ENCODE results near the gene MAP3K6. TPM values are rescaled to one million over a fixed set of nuclear protein-coding genes. Genes with fewer than 3 reads are reported as not detected.

MAP3K6 gene
- total and polyA plus RNA-seq, 5 experiments from 2014 or later: 1.7 to 11.6 (median 6.0) TPM

Other genes with a start within 250 kb of the MAP3K6 start
- gene SLC9A1, start 211.8 kb downstream of the MAP3K6 start, total RNA-seq: 10 to 100 TPM; 16.2 to 17.7 TPM
- gene SLC9A1, start 211.8 kb downstream of the MAP3K6 start, polyA plus RNA-seq: 10 to 100 TPM in 1 of 3 donors, 1 to 10 TPM in 2; 4.5 to 14.2 (median 8.5) TPM
- gene WDTC1, start 132.3 kb downstream of the MAP3K6 start, total RNA-seq: 10 to 100 TPM; 57.4 to 58.2 TPM
- gene WDTC1, start 132.3 kb downstream of the MAP3K6 start, polyA plus RNA-seq: 1 to 10 TPM; 4.0 to 5.8 (median 5.6) TPM
- 10 to 100 TPM; 42.5 to 44.0 TPM for gene TMEM222, start 44.8 kb downstream of the MAP3K6 start, total RNA-seq
- gene TMEM222, start 44.8 kb downstream of the MAP3K6 start, polyA plus RNA-seq: 10 to 100 TPM; 54.1 to 57.1 (median 56.9) TPM
- gene SYTL1, start 24.9 kb downstream of the MAP3K6 start, total RNA-seq: 100 to 1,000 TPM; 125 to 135 TPM
- 10 to 100 TPM; 74.4 to 92.3 (median 91.9) TPM for gene SYTL1, start 24.9 kb downstream of the MAP3K6 start, polyA plus RNA-seq
- gene FCN3, start 7.9 kb upstream of the MAP3K6 start, total RNA-seq: not detected
- not detected for gene FCN3, start 7.9 kb upstream of the MAP3K6 start, polyA plus RNA-seq
- gene CD164L2, start 16.4 kb upstream of the MAP3K6 start, total RNA-seq: not detected
- under 1 TPM in 1 of 3 donors, not detected in 2; 0.17 TPM for gene CD164L2, start 16.4 kb upstream of the MAP3K6 start, polyA plus RNA-seq
- not detected for gene GPR3, start 25.7 kb upstream of the MAP3K6 start, total RNA-seq
- gene GPR3, start 25.7 kb upstream of the MAP3K6 start, polyA plus RNA-seq: under 1 TPM in 2 of 3 donors, not detected in 1; 0.10 to 0.28 TPM
- 100 to 1,000 TPM; 183 to 185 TPM for gene WASF2, start 123.2 kb upstream of the MAP3K6 start, total RNA-seq
- gene WASF2, start 123.2 kb upstream of the MAP3K6 start, polyA plus RNA-seq: 10 to 100 TPM; 54.8 to 68.9 (median 68.5) TPM
- 10 to 100 TPM; 19.6 to 24.7 TPM for gene AHDC1, start 237.2 kb upstream of the MAP3K6 start, total RNA-seq
- gene AHDC1, start 237.2 kb upstream of the MAP3K6 start, polyA plus RNA-seq: 1 to 10 TPM in 2 of 3 donors, under 1 TPM in 1; 0.57 to 2.4 (median 1.0) TPM

All from naive thymus-derived CD8-positive, alpha-beta T cell (primary cell).